ENCODE measurements around the gene TRMT61B.

Gene TRMT61B

DNA sequence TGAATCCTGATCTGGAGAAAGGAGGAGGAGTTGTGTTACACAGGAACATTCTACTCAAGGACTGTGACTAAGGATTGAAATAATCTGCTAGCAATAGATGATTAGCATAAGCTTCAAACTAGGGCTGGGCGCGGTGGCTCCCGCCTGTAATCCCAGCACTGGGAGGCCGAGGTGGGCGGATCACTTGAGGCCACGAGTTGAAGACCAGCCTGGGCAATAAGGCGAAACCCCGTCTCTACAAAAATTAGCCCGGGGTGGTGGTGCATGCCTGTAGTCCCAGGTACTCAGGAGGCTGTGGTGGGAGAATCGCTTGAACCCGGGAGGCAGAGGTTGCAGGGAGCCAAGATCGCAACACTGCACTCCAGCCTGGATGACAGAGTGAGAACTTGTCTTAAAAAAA lies 1.5 kb downstream of the TRMT61B start:
- no peak for DNase-seq (ENCODE audit: low read depth in 2 of 2, low spot score in 1 of 2)

- DNase-seq (ENCODE audit: low read depth in 2 of 2, low spot score in 1 of 2) = no peak
These were observed 14.1 kb downstream of the TRMT61B start for GRCh38 chr2:28855977-28856376.

DNA sequence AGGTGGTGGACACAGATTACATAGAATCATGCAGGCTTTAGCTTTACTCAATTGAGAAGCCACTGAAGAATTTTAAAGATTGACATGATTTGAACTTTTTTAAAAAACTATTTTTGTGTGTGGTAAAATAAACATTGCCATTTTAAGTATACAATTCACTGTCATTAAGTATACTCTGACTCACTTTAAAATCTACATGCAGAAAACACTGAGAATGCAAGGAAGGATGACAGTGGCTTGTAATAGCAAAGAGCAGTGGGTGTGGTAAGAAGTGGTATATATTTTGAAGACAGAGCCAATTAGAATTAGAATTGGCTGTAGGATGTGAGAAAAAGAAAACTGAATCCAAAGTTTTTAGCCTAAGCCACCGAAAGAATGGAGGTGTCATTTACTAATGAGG lies 14.9 kb downstream of the TRMT61B start:
- no peak for DNase-seq (ENCODE audit: low read depth in 2 of 2, low spot score in 1 of 2)

DNA sequence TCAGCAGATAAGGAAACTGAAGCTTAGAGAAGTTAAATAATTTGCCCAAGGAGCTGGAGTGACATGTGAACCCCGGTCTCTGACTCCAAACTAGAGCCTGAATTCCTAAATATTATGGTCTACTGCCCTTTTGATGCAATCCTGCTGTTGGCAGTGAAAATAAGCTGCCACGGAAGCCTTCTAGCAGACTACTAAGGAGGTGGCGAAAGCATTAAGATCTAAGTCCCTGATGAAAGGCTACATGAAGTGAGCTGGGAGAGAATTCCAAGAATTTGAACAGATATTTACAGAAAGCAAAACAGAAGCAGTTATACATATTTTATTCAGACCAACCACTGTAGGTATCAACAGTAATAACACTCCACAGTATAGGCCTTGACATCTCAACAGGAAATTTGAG lies 28.1 kb downstream of the TRMT61B start:
- DNase-seq (ENCODE audit: low read depth in 2 of 2, low spot score in 1 of 2) = no peak

- DNase-seq (ENCODE audit: low read depth in 2 of 2, low spot score in 1 of 2) = no peak
These were observed 31.1 kb downstream of the TRMT61B start for GRCh38 chr2:28838971-28839370.

- no peak for DNase-seq (ENCODE audit: low read depth in 2 of 2, low spot score in 1 of 2)
These were observed 34.3 kb downstream of the TRMT61B start for GRCh38 chr2:28835781-28836180.

GRCh38 chr2:28833740-28834470 lies 36.2 kb downstream of the TRMT61B start:
- no peak for DNase-seq (ENCODE audit: low read depth in 2 of 2, low spot score in 1 of 2)

- DNase-seq (ENCODE audit: low read depth in 2 of 2, low spot score in 1 of 2) = no peak
These were observed 41.7 kb downstream of the TRMT61B start for GRCh38 chr2:28828382-28828781.

- no peak for DNase-seq (ENCODE audit: low read depth in 2 of 2, low spot score in 1 of 2)
These were observed 45.2 kb downstream of the TRMT61B start for GRCh38 chr2:28824870-28825269.

GRCh38 chr2:28824207-28824606 lies 45.9 kb downstream of the TRMT61B start:
- DNase-seq (ENCODE audit: low read depth in 2 of 2, low spot score in 1 of 2) = no peak

DNA sequence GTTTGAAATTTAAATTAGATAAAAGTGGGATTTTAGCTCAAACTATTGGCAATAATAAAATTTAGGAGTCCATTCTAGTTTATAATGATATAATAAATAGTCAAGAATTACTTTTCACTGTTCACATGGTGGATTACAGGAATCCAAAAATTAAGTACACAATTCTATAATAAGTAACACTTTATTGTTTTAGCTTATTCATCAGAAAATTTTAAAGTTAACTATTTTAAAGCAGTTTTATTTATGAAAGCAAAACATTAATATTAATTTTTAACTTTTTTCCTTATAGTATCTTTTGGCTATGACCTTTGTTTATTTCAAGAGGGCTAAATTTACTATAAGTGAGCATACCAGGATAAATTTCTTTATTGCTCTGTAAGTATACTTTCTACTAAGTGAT lies 48.1 kb downstream of the TRMT61B start:
- no peak for DNase-seq (ENCODE audit: low read depth in 2 of 2, low spot score in 1 of 2)

GRCh38 chr2:28821295-28821958 lies 48.7 kb downstream of the TRMT61B start:
- DNase-seq (ENCODE audit: low read depth in 2 of 2, low spot score in 1 of 2) = peak in 1 of 2 donors; percentile 41

GRCh38 chr2:28818053-28818452 lies 52.1 kb downstream of the TRMT61B start:
- DNase-seq (ENCODE audit: low read depth in 2 of 2, low spot score in 1 of 2) = no peak

- peak; percentile 51 to 56 for DNase-seq (ENCODE audit: low read depth in 2 of 2, low spot score in 1 of 2)
These were observed 59.5 kb downstream of the TRMT61B start, which contains the start of gene SPDYA for GRCh38 chr2:28810384-28811285. SPDYA (plus strand) TSS chr2:28810834; CDS start chr2:28816015, 5,181 bp downstream.

- no peak for DNase-seq (ENCODE audit: low read depth in 2 of 2, low spot score in 1 of 2)
These were observed 60.2 kb downstream of the TRMT61B start for GRCh38 chr2:28809927-28810326.

GRCh38 chr2:28802975-28803429 lies 67.1 kb downstream of the TRMT61B start:
- DNase-seq (ENCODE audit: low read depth in 2 of 2, low spot score in 1 of 2) = no peak

DNA sequence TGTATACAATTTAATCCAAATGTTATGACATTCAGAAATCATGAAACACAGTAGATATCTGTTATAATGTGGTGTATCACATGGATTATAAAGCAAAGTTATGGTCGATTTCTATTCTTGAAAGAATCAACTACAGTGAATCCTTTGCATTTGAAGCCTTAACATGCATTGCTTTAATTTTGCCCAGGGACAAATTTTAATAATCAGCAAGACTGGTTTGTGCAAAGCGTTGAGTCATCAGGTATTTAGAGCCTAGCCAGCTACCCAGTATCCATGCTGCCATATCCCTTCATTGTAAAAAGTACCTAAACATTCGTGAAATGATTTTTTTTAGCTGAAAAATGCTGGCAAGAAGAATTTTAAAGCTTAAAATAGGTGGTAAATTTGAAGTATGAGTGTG lies 68.4 kb downstream of the TRMT61B start:
- DNase-seq (ENCODE audit: low read depth in 2 of 2, low spot score in 1 of 2) = no peak
